PC-9 (cell line): ENCODE results near the gene C22orf31. TPM values are rescaled to one million over a fixed set of nuclear protein-coding genes. Genes with fewer than 3 reads are reported as not detected.

Experiments used
- BruUV-seq: library from RNA; stranded (reverse); fragments of 400-500 nt; replicated peaks from 2 replicates; lab custom pipeline; 2021; lab: Mats Ljungman, UMichigan
- CTCF ChIA-PET: fragments of 300-600 bp; sonication (Branson Sonifier 250); formaldehyde crosslinking; loops from one replicate; lab custom pipeline; 2022; ENCODE audit warnings: antibody characterized with exemption; lab: Charles Lee
- POLR2A ChIA-PET: fragments of 300-600 bp; sonication (Branson Sonifier 250); formaldehyde crosslinking; loops from one replicate; lab custom pipeline; 2022; ENCODE audit warnings: antibody characterized with exemption; ENCODE audit not compliant: unreplicated experiment; lab: Charles Lee
- DNase-seq, 2 experiments: peaks; one replicate each; pipeline versions ENCODE4 v3.0.0 to v3.0.0-alpha.2; 2015 to 2022; ENCODE audit warnings: mixed read lengths in 1 of 2
- H2AFZ ChIP-seq: fragments of 200-600 bp; sonication (generic); 2 replicates; pipeline ENCODE4 v1.8.1; 2017; ENCODE audit warnings: antibody characterized with exemption
- H3F3A ChIP-seq: fragments of 200-600 bp; sonication (generic); 2 replicates; pipeline ENCODE4 v1.8.1; 2017; ENCODE audit warnings: antibody characterized with exemption, mild to moderate bottlenecking, low read depth; ENCODE audit not compliant: insufficient read depth
- H3K27ac ChIP-seq: fragments of 200-600 bp; sonication (generic); 2 replicates; pipeline ENCODE4 v1.6.1; 2016; ENCODE audit warnings: mixed run types
- H3K27me3 ChIP-seq: fragments of 200-600 bp; sonication (generic); 2 replicates; pipeline ENCODE4 v1.6.1; 2016; ENCODE audit warnings: low read depth, mixed run types; ENCODE audit not compliant: insufficient read depth
- H3K36me3 ChIP-seq: fragments of 200-600 bp; sonication (generic); 2 replicates; pipeline ENCODE4 v1.6.1; 2016; ENCODE audit warnings: low read depth, mixed run types
- H3K4me1 ChIP-seq: fragments of 200-600 bp; sonication (generic); replicated peaks from 2 replicates; pipeline ENCODE4 v1.6.1; 2016; ENCODE audit warnings: mixed run types; ENCODE audit not compliant: insufficient read depth
- H3K4me2 ChIP-seq: fragments of 200-600 bp; sonication (generic); 2 replicates; pipeline ENCODE4 v1.6.1; 2017; ENCODE audit warnings: mixed run types
- H3K4me3 ChIP-seq: fragments of 200-600 bp; sonication (generic); 2 replicates; pipeline ENCODE4 v1.6.1; 2016; ENCODE audit warnings: mixed run types
- H3K79me2 ChIP-seq: fragments of 200-600 bp; sonication (generic); 2 replicates; pipeline ENCODE4 v1.6.1; 2017; ENCODE audit warnings: low read depth, mixed run types
- H3K9me2 ChIP-seq: fragments of 200-600 bp; sonication (generic); 2 replicates; pipeline ENCODE4 v1.8.1; 2017; ENCODE audit warnings: mild to moderate bottlenecking; ENCODE audit not compliant: insufficient read depth
- H3K9me3 ChIP-seq: fragments of 200-600 bp; sonication (generic); 2 replicates; pipeline ENCODE4 v1.8.1; 2016; ENCODE audit warnings: low read depth; ENCODE audit not compliant: insufficient read depth
- H4K20me1 ChIP-seq: fragments of 200-600 bp; sonication (generic); 2 replicates; pipeline ENCODE4 v1.8.1; 2017; ENCODE audit not compliant: insufficient read depth
- EZH2 ChIP-seq: fragments of 200-600 bp; sonication (generic); IDR thresholded peaks from 2 replicates; pipeline ENCODE4 v1.8.0; 2017; ENCODE audit warnings: antibody characterized with exemption, low read depth
- intact Hi-C: fragments of 100-400 bp; cut with micrococcal nuclease; formaldehyde crosslinking; loops from one replicate; pipeline ENCODE4 v1.10.0; 2022; ENCODE audit not compliant: unreplicated experiment
- total RNA-seq: library from RNA; stranded (reverse); gene quantifications from 2 replicates; pipeline ENCODE4 v1.2.3, GENCODE V29; 2021
- TF ChIP-seq, protein P1 (sequence below): fragments of 200-600 bp; sonication (generic); conservative IDR thresholded peaks from 2 replicates; pipeline ENCODE4 v1.6.1; 2017; ENCODE audit warnings: mixed run types, antibody characterized with exemption, mild to moderate bottlenecking, moderate library complexity

Gene C22orf31
- total RNA-seq, 1 experiment from 2014 or later, result not detected

DNA sequence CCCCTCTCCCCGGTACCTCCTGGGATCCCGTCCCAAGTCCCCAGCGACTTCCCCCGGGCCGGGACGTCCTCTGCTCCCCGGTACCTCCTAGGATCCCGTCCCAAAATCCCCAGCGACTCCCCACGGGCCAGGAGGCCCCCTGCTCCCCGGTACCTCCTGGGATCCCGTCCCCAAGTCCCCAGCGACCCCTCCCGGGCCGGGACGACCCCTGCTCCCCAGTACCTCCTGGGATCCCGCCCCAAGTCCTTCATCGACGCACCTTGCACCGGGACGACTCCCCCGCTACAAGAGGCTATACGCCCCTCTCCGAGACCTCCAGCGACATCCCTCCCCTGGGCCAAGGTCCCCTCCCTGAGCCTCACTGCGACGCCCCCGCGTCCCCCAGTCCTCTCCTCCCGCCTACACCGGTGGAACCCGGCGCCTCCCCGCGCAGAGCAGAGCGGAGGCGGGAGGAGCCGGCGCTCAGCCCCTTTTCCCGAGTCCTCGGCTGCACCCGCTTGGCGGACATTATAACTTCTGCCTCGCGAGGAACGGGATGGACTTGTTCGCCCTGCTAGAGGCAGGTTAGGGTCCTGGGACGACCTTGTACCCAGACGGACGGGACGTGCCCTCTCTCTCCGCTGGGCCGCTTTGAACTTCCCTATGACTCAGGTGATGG is 12.1 kb upstream of the C22orf31 start:
- Histone ChIP-seq H3F3A (peaks cover 5% of the 10 kb centered on the region; the same call in 1 of the 2 replicates), H2AFZ (no peak overlapping the region), H3K9me2 (no peaks in the 10 kb centered on the region), H3K36me3 (no peaks in the 10 kb centered on the region), H3K9me3 (no peaks in the 10 kb centered on the region), H3K4me2 (peak overlapping the region; percentile 80), H3K4me1 (0 out of 2 replicates have a peak, but pooled peaks cover 5% of the 10 kb centered on the region), H3K27me3 (no peaks in the 10 kb centered on the region), H3K79me2 (no peaks in the 10 kb centered on the region), H4K20me1 (no peaks in the 10 kb centered on the region), H3K4me3 (peak overlapping the region; percentile 54; the same call in 1 of the 2 replicates), H3K27ac (no peak overlapping the region)
- TF ChIP-seq EZH2, result no peak
- TF ChIP-seq, protein P1, sequence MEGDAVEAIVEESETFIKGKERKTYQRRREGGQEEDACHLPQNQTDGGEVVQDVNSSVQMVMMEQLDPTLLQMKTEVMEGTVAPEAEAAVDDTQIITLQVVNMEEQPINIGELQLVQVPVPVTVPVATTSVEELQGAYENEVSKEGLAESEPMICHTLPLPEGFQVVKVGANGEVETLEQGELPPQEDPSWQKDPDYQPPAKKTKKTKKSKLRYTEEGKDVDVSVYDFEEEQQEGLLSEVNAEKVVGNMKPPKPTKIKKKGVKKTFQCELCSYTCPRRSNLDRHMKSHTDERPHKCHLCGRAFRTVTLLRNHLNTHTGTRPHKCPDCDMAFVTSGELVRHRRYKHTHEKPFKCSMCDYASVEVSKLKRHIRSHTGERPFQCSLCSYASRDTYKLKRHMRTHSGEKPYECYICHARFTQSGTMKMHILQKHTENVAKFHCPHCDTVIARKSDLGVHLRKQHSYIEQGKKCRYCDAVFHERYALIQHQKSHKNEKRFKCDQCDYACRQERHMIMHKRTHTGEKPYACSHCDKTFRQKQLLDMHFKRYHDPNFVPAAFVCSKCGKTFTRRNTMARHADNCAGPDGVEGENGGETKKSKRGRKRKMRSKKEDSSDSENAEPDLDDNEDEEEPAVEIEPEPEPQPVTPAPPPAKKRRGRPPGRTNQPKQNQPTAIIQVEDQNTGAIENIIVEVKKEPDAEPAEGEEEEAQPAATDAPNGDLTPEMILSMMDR, result no peak
- BruUV-seq, result TSS peak; percentile 43
- intact Hi-C loops, result no loop called here
- DNase-seq, result no peak
- ChIA-PET CTCF (no interaction called here), POLR2A (no interaction called here)

DNA sequence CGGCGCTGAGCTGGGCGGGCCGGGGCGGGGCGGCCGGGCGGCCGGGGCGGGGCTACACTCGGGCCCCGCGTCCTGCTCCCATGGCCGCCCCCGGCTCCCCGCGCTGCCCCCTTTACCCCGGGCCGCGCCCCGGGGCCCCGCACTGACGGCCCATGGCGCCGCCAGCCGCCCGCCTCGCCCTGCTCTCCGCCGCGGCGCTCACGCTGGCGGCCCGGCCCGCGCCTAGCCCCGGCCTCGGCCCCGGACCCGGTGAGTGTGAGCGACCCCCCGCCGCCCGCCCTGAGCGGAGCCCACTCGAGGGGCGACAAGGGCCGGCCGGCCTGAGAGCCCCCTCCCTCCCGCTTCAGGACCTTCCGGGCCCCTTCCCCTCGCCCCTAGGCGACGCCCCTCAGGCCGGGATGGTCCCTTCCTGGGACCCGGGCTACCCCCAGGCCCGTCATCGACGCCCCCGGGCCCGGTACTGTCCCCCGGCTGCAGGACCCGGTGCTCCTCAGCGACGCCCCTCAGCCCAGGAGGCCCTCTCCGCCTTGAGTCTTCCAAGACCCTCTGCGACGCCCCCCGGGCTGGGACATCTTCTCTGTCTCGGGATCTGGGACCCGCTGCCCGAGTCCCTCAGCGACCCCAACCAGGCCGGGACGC is 11.5 kb upstream of the C22orf31 start, which contains the start of gene KREMEN1:
TSS of gene KREMEN1 (plus strand) at position 57 of the 639 bp plus-strand sequence. CDS start at position 153, 96 bp downstream.
- BruUV-seq, result no TSS peak
- Histone ChIP-seq H2AFZ (peak within 1 kb of the TSS; percentile 64; the same call in 1 of the 2 replicates), H3K4me3 (peak within 1 kb of the TSS; percentile 54; the same call in 1 of the 2 replicates), H3K27ac (no peak within 1 kb of the TSS), H4K20me1 (no peaks in the 10 kb centered on the region), H3K27me3 (no peaks in the 10 kb centered on the region), H3K4me1 (0 out of 2 replicates have a peak, but pooled peaks cover 5% of the 10 kb centered on the region), H3K4me2 (peak within 1 kb of the TSS; percentile 80), H3K79me2 (no peaks in the 10 kb centered on the region), H3K36me3 (no peaks in the 10 kb centered on the region), H3F3A (peaks cover 5% of the 10 kb centered on the region; the same call in 1 of the 2 replicates), H3K9me2 (no peaks in the 10 kb centered on the region), H3K9me3 (no peaks in the 10 kb centered on the region)
- intact Hi-C loops, result no loop called here
- DNase-seq, result no peak
- TF ChIP-seq, protein P1, result no peak
- ChIA-PET CTCF (no interaction called here), POLR2A (interaction anchor here (0.6 kb wide), 2 partner anchors 113 to 332 kb away, joined by 3 to 10 read pairs; no protein-coding TSS in a partner anchor)

DNA sequence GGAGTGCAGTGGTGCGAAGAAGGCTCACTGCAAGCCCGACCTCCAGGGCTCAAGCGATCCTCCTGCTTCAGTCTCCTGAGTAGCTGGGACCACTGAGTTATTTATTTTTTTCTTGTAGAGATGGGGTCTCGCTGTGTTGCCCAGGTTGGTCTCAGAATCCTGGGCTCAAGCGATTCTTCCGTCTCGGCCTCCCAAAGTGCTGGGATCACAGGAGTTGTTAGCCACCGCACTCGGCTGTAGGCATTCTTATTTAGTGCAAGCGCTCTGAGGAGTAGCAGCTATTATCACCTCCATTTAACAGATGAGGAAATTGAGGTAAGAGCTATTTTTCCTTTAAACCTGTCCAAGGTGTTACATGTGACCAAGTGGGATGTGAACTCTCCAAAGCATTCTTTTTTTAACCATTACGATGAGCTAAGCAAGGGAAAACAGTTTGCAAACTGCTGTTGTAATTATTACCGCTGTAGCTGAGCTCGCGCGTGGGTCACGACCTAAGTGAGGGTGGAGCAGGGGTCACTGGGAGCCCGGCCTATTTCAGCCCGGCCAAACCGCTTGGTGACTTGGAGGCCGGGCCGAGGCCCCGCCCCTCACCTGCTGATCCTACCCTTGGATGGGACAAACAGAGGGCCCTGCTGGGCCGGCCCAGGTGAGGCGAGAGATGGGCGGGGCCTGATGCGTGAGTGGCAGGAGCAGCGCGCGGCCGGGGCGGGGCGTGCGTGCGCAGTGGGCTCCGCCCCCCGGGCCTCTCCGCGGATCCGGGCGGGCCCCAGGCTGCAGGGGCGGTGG is 10.8 kb upstream of the C22orf31 start:
- 0 out of 2 replicates have a peak, but pooled peaks cover 5% of the 10 kb centered on the region for H3K4me1 ChIP-seq
- peak overlapping the region; percentile 9; the same call in 1 of the 2 replicates for H2AFZ ChIP-seq
- no peak overlapping the region for H3K27ac ChIP-seq
- no peaks in the 10 kb centered on the region for H3K9me2 ChIP-seq
- peaks cover 5% of the 10 kb centered on the region; the same call in 1 of the 2 replicates for H3F3A ChIP-seq
- H3K79me2 ChIP-seq, result no peaks in the 10 kb centered on the region
- TF ChIP-seq EZH2, result no peak
- TF ChIP-seq, protein P1, result no peak
- no peaks in the 10 kb centered on the region for H3K9me3 ChIP-seq
- H4K20me1 ChIP-seq, result no peaks in the 10 kb centered on the region
- peak overlapping the region; percentile 35; the same call in 1 of the 2 replicates for H3K4me3 ChIP-seq
- ChIA-PET POLR2A (interaction anchor here (0.6 kb wide), 2 partner anchors 113 to 331 kb away, joined by 3 to 10 read pairs; no protein-coding TSS in a partner anchor), CTCF (no interaction called here)
- no peaks in the 10 kb centered on the region for H3K36me3 ChIP-seq
- H3K27me3 ChIP-seq, result no peaks in the 10 kb centered on the region
- peak; percentile 86 to 95 for DNase-seq
- H3K4me2 ChIP-seq, result peak overlapping the region; percentile 71
- no TSS peak for BruUV-seq
- intact Hi-C loops, result no loop called here
